ENCODE measurements around the gene AUTS2.

The AUTS2 gene

DNA sequence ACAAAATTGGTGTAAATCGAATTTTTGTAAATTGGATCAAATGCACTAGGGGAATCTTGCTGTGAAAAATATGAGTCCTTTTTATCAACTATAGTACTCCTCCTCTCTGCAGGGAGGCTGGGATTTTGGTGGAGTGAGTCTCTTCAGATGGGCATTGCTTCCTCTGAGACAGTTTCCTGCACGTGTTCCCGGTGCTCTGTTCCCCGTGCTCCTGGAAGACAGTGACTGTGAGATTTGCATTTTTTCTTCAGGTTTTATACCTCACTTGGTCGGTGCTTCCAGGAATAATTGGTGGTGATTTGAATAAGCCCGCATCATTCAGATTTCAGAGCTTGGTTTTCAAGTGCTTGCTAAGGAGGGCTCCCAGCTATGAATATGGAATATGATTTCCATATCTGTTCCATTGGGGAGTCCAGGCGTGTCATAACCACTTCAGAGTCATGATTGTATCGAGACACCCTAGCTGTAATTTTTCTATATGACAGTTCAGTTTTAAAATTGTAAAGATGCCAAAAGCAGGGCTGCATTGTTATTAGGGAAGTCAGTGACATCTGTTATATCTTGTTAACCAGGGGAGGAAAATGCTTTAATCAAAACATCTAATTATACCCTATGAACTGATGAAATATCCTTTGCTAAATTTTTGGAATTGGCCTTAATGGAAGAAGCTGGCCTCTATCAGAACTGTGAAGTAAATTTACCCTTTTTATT is 12.3 kb downstream of the AUTS2 start:
- no peak overlapping the region for H3K4me2 ChIP-seq (ENCODE audit: low read depth, low read length, poor library complexity, severe bottlenecking)

GRCh38 chr7:69612981-69613380 is 14.7 kb downstream of the AUTS2 start:
- H3K36me3 ChIP-seq (ENCODE audit: insufficient read depth, low read length), result no peaks in the 10 kb centered on the region
- no peaks in the 10 kb centered on the region for H3F3A ChIP-seq (ENCODE audit: low read depth)
- no peaks in the 10 kb centered on the region for H3K9me3 ChIP-seq (ENCODE audit: insufficient read depth, low read depth, low read length)
- peaks cover 52% of the 10 kb centered on the region for H3K4me1 ChIP-seq (ENCODE audit: insufficient read depth, low read length, poor library complexity, severe bottlenecking)
- H3K79me2 ChIP-seq (ENCODE audit: insufficient read depth, low read length), result peaks cover 95% of the 10 kb centered on the region
- H2AFZ ChIP-seq (ENCODE audit: low read length), result no peak overlapping the region
- H4K20me1 ChIP-seq (ENCODE audit: insufficient read depth, low read length, poor library complexity, severe bottlenecking), result peaks cover 25% of the 10 kb centered on the region
- no peak overlapping the region for H3K9ac ChIP-seq (ENCODE audit: low read depth, low read length, poor library complexity, severe bottlenecking)
- H3K4me3 ChIP-seq (ENCODE audit: low read length, poor library complexity, severe bottlenecking), result no peak overlapping the region
- no peak overlapping the region for H3K4me2 ChIP-seq (ENCODE audit: low read depth, low read length, poor library complexity, severe bottlenecking)
- H3K27me3 ChIP-seq (ENCODE audit: insufficient read depth, low read length, poor library complexity, severe bottlenecking), result no peaks in the 10 kb centered on the region
- H3K9me2 ChIP-seq (replicated peaks; ENCODE audit: low read depth, low read length), result no peaks in the 10 kb centered on the region
- TF ChIP-seq CTCF (conservative IDR thresholded peaks at IDR 0.05; ENCODE audit: low read length) (no peak), EZH2phosphoT487 (IDR thresholded peaks at IDR 0.05; ENCODE audit: borderline replicate concordance) (no peak)

More for the DNA sequence above, 12.3 kb downstream of the AUTS2 start:
- Histone ChIP-seq H4K20me1 (ENCODE audit: insufficient read depth, low read length, poor library complexity, severe bottlenecking) (peaks cover 40% of the 10 kb centered on the region), H3K9me3 (ENCODE audit: insufficient read depth, low read depth, low read length) (no peaks in the 10 kb centered on the region), H3K27me3 (ENCODE audit: insufficient read depth, low read length, poor library complexity, severe bottlenecking) (no peaks in the 10 kb centered on the region), H3K4me3 (ENCODE audit: low read length, poor library complexity, severe bottlenecking) (no peak overlapping the region), H3K4me1 (ENCODE audit: insufficient read depth, low read length, poor library complexity, severe bottlenecking) (peaks cover 62% of the 10 kb centered on the region), H3K79me2 (ENCODE audit: insufficient read depth, low read length) (peaks cover 96% of the 10 kb centered on the region), H3K36me3 (ENCODE audit: insufficient read depth, low read length) (no peaks in the 10 kb centered on the region), H2AFZ (ENCODE audit: low read length) (no peak overlapping the region), H3K9me2 (replicated peaks; ENCODE audit: low read depth, low read length) (no peaks in the 10 kb centered on the region), H3F3A (ENCODE audit: low read depth) (no peaks in the 10 kb centered on the region), H3K9ac (ENCODE audit: low read depth, low read length, poor library complexity, severe bottlenecking) (no peak overlapping the region)
- TF ChIP-seq EZH2phosphoT487 (IDR thresholded peaks at IDR 0.05; ENCODE audit: borderline replicate concordance) (no peak), CTCF (conservative IDR thresholded peaks at IDR 0.05; ENCODE audit: low read length) (no peak)

DNA sequence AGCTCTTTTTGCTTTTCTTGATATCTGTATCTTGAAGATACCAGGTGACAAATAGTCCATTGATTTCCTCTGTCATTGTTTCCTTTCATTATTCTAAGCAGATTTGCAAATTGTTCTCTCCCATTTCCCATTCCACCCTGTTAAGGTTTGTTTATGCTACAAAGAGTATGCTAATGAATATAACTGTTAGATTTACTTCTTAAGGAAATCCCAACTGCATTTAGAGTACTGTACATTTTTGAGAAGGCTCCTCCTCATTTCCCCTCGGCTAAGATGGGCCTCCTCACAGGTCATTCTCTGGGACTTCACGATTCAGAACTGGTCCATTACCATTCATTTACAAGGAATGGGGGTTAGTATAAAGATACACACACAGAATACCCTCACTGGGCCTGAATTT is 15.6 kb downstream of the AUTS2 start:
- H3K4me1 ChIP-seq (ENCODE audit: insufficient read depth, low read length, poor library complexity, severe bottlenecking), result peaks cover 56% of the 10 kb centered on the region
- H3K79me2 ChIP-seq (ENCODE audit: insufficient read depth, low read length), result peaks cover 95% of the 10 kb centered on the region
- H3K4me3 ChIP-seq (ENCODE audit: low read length, poor library complexity, severe bottlenecking), result no peak overlapping the region
- H3K9ac ChIP-seq (ENCODE audit: low read depth, low read length, poor library complexity, severe bottlenecking), result no peak overlapping the region
- H4K20me1 ChIP-seq (ENCODE audit: insufficient read depth, low read length, poor library complexity, severe bottlenecking), result peaks cover 21% of the 10 kb centered on the region
- no peak for TF ChIP-seq EZH2phosphoT487 (IDR thresholded peaks at IDR 0.05; ENCODE audit: borderline replicate concordance)
- TF ChIP-seq CTCF (conservative IDR thresholded peaks at IDR 0.05; ENCODE audit: low read length), result no peak
- no peaks in the 10 kb centered on the region for H3K27me3 ChIP-seq (ENCODE audit: insufficient read depth, low read length, poor library complexity, severe bottlenecking)
- H3F3A ChIP-seq (ENCODE audit: low read depth), result no peaks in the 10 kb centered on the region
- H3K4me2 ChIP-seq (ENCODE audit: low read depth, low read length, poor library complexity, severe bottlenecking), result no peak overlapping the region
- H2AFZ ChIP-seq (ENCODE audit: low read length), result no peak overlapping the region
- H3K36me3 ChIP-seq (ENCODE audit: insufficient read depth, low read length), result no peaks in the 10 kb centered on the region
- no peaks in the 10 kb centered on the region for H3K9me2 ChIP-seq (replicated peaks; ENCODE audit: low read depth, low read length)
- no peaks in the 10 kb centered on the region for H3K9me3 ChIP-seq (ENCODE audit: insufficient read depth, low read depth, low read length)
